ENCODE results near the gene ZNF23. TPM values are rescaled to one million over a fixed set of nuclear protein-coding genes. Genes with fewer than 3 reads are reported as not detected.

Gene ZNF23
- total RNA-seq, 2 donors from 2014 or later: 7.4 to 10.5 TPM

DNA sequence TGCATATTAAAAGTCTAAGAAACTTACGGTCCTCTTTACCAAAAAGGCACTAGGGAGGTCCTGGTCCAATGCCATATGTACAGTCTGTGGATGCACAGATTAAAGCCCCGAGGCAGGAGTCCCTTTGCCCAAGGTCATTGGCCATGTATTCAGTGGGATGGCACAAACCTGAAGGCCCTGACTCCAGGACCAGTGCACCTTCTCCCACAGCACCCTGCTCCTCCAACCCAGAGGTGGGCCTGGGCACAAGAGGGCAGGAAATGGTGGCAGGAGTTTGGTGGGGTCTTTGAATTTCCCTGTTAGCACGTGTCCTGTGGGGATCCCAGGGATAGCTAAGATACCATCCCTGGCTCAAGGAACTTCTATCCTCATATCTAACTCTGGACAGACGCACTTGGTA is 48.7 kb downstream of the ZNF23 start:
- no peak overlapping the region for H3K4me3 Mint-ChIP-seq
- peaks cover 2% of the 10 kb centered on the region for H3K36me3 Mint-ChIP-seq (ENCODE audit: low read depth)
- peaks cover 66% of the 10 kb centered on the region for H3K27me3 Mint-ChIP-seq
- H3K27ac Mint-ChIP-seq: no peak overlapping the region
- DNase-seq (no peak), ATAC-seq (no peak)
- H3K4me1 Mint-ChIP-seq: peaks cover 7% of the 10 kb centered on the region
- no peaks in the 10 kb centered on the region for H3K9me3 ChIP-seq (ENCODE audit: control insufficient read depth, low read length, poor library complexity, severe bottlenecking)

DNA sequence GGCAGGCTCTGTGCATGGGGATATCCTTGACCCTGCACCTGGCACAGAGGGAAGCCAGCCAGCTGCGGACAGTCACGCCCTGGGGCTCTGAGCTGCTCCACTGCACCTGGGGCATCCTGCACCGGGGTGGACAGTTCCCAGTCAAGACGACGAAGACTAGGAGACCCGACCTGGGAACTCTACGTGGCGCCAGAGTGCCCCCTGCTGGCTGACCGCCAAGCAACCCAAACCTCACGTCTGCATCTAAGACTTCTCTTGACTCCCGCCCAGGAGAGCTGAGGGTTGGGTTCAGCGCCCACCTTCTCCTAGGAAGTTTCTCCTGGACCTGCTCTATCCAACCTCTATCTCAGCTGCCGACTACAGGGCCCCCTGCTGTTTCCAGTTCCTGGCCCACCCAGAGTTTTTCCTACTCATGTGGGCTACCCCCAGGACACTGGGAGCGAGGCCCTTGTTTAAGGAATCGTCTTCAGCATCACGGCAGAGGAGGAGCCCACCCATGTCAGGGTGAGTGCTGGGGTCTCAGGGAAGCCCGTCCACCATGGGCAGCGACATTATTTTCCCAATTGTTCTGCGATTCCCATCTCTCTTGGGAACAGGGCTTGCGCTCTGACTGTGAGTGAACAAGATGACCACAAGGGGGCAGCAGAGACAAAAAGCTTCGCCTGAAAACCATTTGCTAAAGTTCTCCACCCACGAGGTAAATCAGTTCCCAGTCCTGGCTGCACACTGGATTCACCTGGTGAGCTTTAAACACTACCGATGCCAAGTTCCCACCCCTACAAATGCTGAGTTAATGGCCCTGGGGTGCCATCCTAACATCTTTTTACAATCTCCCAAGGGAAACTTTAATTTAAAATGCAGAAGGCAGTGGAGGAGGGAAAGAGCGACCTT is 49.5 kb downstream of the ZNF23 start:
- Mint-ChIP-seq H3K27ac (no peak overlapping the region), H3K27me3 (peaks cover 67% of the 10 kb centered on the region), H3K36me3 (ENCODE audit: low read depth) (peaks cover 2% of the 10 kb centered on the region), H3K4me1 (peaks cover 14% of the 10 kb centered on the region), H3K4me3 (no peak overlapping the region)
- peak; percentile 32 to 52 (median 44) for DNase-seq
- peak; percentile 71 for ATAC-seq
- no peaks in the 10 kb centered on the region for H3K9me3 ChIP-seq (ENCODE audit: control insufficient read depth, low read length, poor library complexity, severe bottlenecking)

DNA sequence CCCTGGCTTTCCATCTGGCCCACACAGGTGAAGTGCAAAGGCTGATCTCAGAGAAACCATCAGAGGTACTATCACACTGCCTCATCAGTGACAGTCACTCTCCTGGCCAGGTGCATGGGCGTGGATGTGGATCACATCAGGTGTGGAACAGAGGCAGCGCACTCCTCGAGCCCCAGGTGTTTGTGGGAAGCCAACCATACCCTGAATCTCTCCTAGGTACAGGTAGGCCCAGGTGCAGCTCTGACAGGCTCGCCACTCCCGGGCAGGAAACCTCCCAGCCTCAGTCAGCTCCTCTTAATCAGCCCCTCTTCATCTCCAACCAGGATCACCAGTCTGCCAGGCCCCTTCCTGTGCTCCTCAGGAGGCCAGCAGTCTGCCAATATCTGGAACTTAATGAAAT is 51.9 kb downstream of the ZNF23 start:
- H3K4me3 Mint-ChIP-seq: no peak overlapping the region
- peaks cover 65% of the 10 kb centered on the region for H3K27me3 Mint-ChIP-seq
- no peaks in the 10 kb centered on the region for H3K9me3 ChIP-seq (ENCODE audit: control insufficient read depth, low read length, poor library complexity, severe bottlenecking)
- no peak for DNase-seq
- no peaks in the 10 kb centered on the region for H3K36me3 Mint-ChIP-seq (ENCODE audit: low read depth)
- ATAC-seq: no peak
- H3K4me1 Mint-ChIP-seq: peaks cover 23% of the 10 kb centered on the region
- H3K27ac Mint-ChIP-seq: no peak overlapping the region

DNA sequence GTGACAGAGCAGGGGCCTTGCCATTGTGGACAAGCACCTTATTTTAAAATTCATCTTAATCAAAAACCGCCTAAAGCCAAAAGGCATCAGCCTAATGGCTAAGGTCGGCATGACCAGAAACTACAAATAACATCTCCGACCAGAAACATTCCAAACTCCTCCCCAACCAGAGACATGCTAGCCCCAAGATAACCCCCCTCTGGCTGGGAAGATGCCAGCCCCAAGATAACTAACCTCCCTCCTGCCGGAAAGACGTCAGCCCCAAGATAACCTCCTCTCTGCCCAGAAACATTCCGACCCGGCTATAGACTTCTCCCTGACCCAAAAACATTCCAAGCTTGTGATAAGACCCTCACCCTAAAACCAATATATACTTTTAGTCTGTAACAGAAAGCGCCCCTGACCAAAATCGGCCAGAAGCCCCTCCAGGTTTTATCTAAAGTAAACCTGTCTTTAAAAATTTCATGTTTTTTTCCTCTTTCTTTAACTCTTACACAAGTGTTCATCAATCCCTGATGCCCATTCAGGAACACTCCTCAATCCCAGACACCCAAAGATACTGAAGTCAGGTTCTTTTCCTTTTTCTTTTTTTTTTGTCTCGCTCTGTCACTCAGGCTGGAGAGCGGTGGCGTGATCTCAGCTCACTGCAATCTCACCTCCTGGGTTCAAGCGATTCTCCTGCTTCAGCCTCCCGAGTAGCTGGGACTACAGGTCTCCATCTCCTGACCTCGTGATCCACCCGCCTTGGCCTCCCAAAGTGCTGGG is 52.9 kb downstream of the ZNF23 start:
- ATAC-seq (no peak), DNase-seq (no peak)
- no peak overlapping the region for H3K27ac Mint-ChIP-seq
- peaks cover 23% of the 10 kb centered on the region for H3K4me1 Mint-ChIP-seq
- H3K27me3 Mint-ChIP-seq: peaks cover 73% of the 10 kb centered on the region
- H3K36me3 Mint-ChIP-seq (ENCODE audit: low read depth): no peaks in the 10 kb centered on the region
- no peak overlapping the region for H3K4me3 Mint-ChIP-seq
- no peaks in the 10 kb centered on the region for H3K9me3 ChIP-seq (ENCODE audit: control insufficient read depth, low read length, poor library complexity, severe bottlenecking)

DNA sequence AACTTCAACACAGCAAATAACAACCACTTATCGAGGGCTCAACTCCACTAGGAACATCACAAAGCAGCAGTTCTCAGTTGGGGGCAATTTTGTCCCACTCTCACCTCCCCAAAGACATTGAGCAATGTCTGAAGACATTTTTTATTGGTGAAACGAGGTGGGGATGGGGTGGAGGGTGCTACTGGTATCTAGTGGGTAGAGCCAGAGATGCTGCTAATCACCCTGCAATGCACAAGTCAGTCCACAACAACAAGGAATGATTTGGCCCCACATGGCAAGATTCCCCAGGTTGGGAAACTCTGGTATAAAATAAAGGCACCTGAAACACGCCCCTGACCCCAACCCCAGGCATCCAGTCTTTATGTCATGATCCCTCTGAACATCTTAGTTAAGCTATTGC is 53.5 kb downstream of the ZNF23 start:
- no peaks in the 10 kb centered on the region for H3K9me3 ChIP-seq (ENCODE audit: control insufficient read depth, low read length, poor library complexity, severe bottlenecking)
- ATAC-seq (no peak), DNase-seq (no peak)
- Mint-ChIP-seq H3K4me3 (no peak overlapping the region), H3K27me3 (peaks cover 73% of the 10 kb centered on the region), H3K4me1 (peaks cover 23% of the 10 kb centered on the region), H3K27ac (no peak overlapping the region), H3K36me3 (ENCODE audit: low read depth) (no peaks in the 10 kb centered on the region)

DNA sequence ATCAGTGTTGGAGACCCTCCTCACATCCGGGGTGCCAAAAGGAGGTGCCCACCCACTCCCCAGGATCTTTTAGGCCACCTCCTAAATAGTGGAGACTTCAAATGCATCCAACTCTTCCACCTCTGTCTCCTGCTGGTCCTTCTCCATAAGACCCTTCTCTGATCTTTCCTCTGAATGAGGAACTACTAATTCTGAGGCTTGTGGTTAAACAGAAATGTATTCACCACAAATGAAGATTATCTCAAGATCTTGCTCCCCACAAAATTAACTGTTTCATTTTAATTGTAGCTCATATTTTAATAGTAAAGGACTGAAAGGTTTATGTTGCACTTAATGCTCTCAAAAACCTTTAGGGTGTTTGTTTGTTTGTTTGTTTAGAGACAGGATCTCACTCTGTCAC is 54.3 kb downstream of the ZNF23 start:
- H3K9me3 ChIP-seq (ENCODE audit: control insufficient read depth, low read length, poor library complexity, severe bottlenecking): no peaks in the 10 kb centered on the region
- H3K4me3 Mint-ChIP-seq: peak overlapping the region; percentile 13
- ATAC-seq: no peak
- no peak overlapping the region for H3K27ac Mint-ChIP-seq
- no peak for DNase-seq
- no peaks in the 10 kb centered on the region for H3K36me3 Mint-ChIP-seq (ENCODE audit: low read depth)
- H3K27me3 Mint-ChIP-seq: peaks cover 69% of the 10 kb centered on the region
- H3K4me1 Mint-ChIP-seq: peaks cover 21% of the 10 kb centered on the region

DNA sequence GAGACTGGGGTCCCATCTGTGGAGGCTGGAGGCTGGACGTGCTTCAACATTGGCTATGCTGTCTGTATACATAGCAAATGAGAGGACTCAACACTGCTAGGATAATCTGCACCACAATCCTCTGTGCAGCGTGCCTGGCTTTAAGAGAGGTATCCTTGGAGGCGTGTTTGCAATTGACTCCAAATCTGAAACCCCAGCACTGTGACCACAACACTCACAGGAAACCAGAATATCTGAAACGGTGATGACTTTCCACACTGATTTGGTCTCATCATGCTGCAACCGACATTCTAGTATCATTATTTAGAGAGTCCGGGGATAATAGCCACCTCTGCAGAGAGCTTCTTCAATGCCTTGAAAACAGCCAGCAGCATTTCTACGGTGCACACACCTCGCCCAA is 55.3 kb downstream of the ZNF23 start:
- DNase-seq: no peak
- Mint-ChIP-seq H3K4me1 (peaks cover 20% of the 10 kb centered on the region), H3K27me3 (peaks cover 68% of the 10 kb centered on the region), H3K4me3 (peak overlapping the region; percentile 21), H3K36me3 (ENCODE audit: low read depth) (no peaks in the 10 kb centered on the region), H3K27ac (no peak overlapping the region)
- H3K9me3 ChIP-seq (ENCODE audit: control insufficient read depth, low read length, poor library complexity, severe bottlenecking): no peaks in the 10 kb centered on the region
- no peak for ATAC-seq

DNA sequence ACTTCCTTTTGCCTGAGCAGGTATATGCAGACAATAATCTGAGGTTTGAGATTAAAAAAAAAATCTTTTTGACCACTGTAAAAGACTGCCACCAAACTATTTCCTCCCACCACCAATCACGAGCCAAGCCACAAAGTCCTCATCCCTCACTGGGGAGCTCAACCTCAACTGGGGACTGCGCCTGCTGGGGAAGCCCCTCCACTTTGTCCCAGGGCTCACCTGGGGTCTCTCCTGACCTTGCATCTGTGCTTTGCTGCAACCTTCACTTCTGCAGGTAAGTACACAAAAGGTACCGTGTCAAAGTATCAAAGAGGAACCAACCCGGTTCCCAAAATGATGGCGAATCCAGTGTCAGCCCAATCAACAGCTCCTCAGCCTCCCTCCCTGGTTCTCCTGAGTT is 55.7 kb downstream of the ZNF23 start:
- peak overlapping the region; percentile 21 for H3K4me3 Mint-ChIP-seq
- no peak for ATAC-seq
- no peaks in the 10 kb centered on the region for H3K9me3 ChIP-seq (ENCODE audit: control insufficient read depth, low read length, poor library complexity, severe bottlenecking)
- peaks cover 68% of the 10 kb centered on the region for H3K27me3 Mint-ChIP-seq
- H3K4me1 Mint-ChIP-seq: peaks cover 20% of the 10 kb centered on the region
- H3K36me3 Mint-ChIP-seq (ENCODE audit: low read depth): no peaks in the 10 kb centered on the region
- H3K27ac Mint-ChIP-seq: no peak overlapping the region
- no peak for DNase-seq

DNA sequence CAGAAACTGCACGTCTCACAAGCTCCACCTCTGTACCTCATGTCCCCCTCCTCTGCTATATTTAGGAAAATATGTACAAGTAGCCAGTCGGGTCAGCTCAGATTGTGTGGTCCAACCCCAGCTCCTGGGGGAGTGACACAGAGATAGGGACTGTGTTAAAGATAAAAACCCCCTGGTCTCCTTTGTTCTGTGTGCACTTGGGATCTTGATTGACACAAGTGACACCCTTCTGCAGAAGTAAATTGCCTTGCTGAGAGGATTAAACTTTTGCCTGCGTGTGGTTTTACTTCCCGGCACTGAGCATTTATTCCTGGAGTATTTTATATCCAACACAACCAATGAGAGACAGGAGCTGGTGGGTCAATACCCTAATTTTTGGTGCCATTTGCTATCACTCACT is 57.7 kb downstream of the ZNF23 start:
- Mint-ChIP-seq H3K4me3 (no peak overlapping the region), H3K4me1 (peaks cover 20% of the 10 kb centered on the region), H3K36me3 (ENCODE audit: low read depth) (no peaks in the 10 kb centered on the region), H3K27me3 (peaks cover 62% of the 10 kb centered on the region), H3K27ac (no peak overlapping the region)
- no peak for ATAC-seq
- no peak for DNase-seq
- no peaks in the 10 kb centered on the region for H3K9me3 ChIP-seq (ENCODE audit: control insufficient read depth, low read length, poor library complexity, severe bottlenecking)

DNA sequence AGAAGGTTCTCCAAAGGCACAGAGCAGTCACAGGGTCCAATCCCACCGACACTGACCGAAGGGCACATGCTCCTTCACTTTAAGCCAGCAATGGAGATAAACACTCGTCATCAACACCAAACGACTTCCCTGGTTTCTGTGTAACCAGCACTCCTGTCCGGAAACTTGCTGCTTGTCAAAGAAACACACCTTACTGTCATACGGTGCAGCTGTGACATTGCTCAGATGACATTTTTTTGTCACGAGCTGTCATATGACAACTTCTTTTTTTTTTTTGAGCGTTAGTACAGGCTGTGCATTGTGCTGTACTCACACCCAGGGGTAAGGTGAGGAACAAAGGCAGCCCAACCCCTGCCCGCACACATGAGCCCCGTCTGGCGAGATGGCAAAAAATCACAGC is 59.4 kb downstream of the ZNF23 start:
- no peaks in the 10 kb centered on the region for H3K9me3 ChIP-seq (ENCODE audit: control insufficient read depth, low read length, poor library complexity, severe bottlenecking)
- Mint-ChIP-seq H3K27ac (no peak overlapping the region), H3K4me3 (no peak overlapping the region), H3K36me3 (ENCODE audit: low read depth) (no peaks in the 10 kb centered on the region), H3K27me3 (peaks cover 56% of the 10 kb centered on the region), H3K4me1 (peaks cover 13% of the 10 kb centered on the region)
- ATAC-seq (no peak), DNase-seq (no peak)

DNA sequence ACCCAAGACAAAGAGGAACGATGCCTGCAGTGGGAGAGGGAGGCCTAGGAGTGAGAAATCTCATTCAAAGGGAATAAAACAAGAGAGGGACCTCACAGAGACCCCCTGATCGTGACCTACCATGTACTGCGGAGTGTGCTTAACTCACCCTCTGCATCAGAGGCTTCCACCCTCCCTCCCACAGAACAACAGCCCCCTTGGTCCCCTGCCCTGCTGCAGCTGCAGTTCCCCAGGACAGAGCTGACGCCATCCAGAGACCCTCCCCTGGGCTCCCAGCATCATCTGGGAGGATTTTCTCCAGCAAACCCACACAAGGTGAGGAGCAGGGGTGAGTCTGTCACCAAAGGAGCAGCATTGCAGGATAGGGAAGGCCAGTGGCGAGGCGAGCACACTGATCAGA is 60.0 kb downstream of the ZNF23 start:
- Mint-ChIP-seq H3K4me1 (peaks cover 9% of the 10 kb centered on the region), H3K27ac (no peak overlapping the region), H3K36me3 (ENCODE audit: low read depth) (no peaks in the 10 kb centered on the region), H3K4me3 (no peak overlapping the region), H3K27me3 (peaks cover 54% of the 10 kb centered on the region)
- ATAC-seq (no peak), DNase-seq (no peak)
- H3K9me3 ChIP-seq (ENCODE audit: control insufficient read depth, low read length, poor library complexity, severe bottlenecking): no peaks in the 10 kb centered on the region

DNA sequence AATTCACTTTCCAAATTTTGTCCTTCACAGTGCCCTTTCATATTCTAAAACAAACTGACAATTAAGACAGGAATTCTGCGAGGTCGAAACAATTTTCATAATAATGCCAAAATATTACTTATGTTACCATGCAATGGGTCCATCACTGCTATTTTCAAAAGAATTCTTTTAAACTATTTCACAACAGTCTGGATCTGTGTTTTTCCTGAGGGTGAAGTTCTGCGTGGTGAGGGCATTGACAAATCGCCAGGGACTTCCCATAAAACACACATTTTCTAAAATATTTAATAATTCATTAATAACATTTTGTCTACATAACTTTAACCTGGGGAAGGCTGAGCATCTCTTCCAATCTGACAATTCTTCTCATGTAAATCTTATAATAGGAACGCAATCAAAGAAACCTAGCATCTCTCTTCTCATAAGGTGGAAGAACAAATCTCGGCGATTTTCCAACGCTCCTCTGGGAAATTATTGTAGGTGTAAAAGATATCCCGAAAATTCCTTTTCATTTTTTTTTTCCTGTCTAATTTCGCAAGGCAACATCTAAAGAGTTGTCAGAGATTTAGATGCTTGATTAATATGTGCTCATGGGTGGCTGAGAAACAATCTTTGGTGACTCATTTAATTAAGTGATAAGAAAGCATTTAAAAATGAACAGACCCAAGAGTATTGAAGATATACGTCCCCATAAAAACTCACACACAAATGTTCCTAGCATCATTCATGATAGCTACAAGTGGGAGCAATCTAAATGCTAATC is 62.1 kb downstream of the ZNF23 start:
- Mint-ChIP-seq H3K4me3 (no peak overlapping the region), H3K36me3 (ENCODE audit: low read depth) (no peaks in the 10 kb centered on the region), H3K4me1 (no peaks in the 10 kb centered on the region), H3K27ac (no peak overlapping the region), H3K27me3 (peaks cover 62% of the 10 kb centered on the region)
- DNase-seq (no peak), ATAC-seq (no peak)
- no peaks in the 10 kb centered on the region for H3K9me3 ChIP-seq (ENCODE audit: control insufficient read depth, low read length, poor library complexity, severe bottlenecking)

Data from T-helper 17 cell (primary cell).